Ectodermal cell (in vitro differentiated cells): ENCODE measurements around the gene HAAO.

ENCODE experiments used
- H3K27ac ChIP-seq: 2 replicates; pipeline ENCODE4 v1.7.0; 2013; ENCODE audit warnings: mild to moderate bottlenecking, low read depth, low read length; ENCODE audit not compliant: insufficient read depth, poor library complexity, severe bottlenecking
- H3K27me3 ChIP-seq: 2 replicates; pipeline ENCODE4 v1.7.0; 2013; ENCODE audit warnings: mild to moderate bottlenecking, low read length; ENCODE audit not compliant: insufficient read depth, control insufficient read depth, poor library complexity, severe bottlenecking
- H3K36me3 ChIP-seq: one replicate; pipeline ENCODE4 v1.7.0; 2013; ENCODE audit warnings: low read length; ENCODE audit not compliant: control insufficient read depth, insufficient read depth
- H3K4me1 ChIP-seq: one replicate; pipeline ENCODE4 v1.7.0; 2013; ENCODE audit warnings: low read length; ENCODE audit not compliant: control insufficient read depth, insufficient read depth
- H3K4me3 ChIP-seq: 2 replicates; pipeline ENCODE4 v1.7.0; 2013; ENCODE audit warnings: low read depth, low read length, control low read depth; ENCODE audit not compliant: insufficient read depth
- H3K9me3 ChIP-seq: 2 replicates; pipeline ENCODE4 v1.7.0; 2013; ENCODE audit warnings: mild to moderate bottlenecking, low read length, moderate library complexity; ENCODE audit not compliant: control insufficient read depth
- WGBS, 2 experiments: methylation state at CpG; one replicate each; pipeline ENCODE4 v1.1.7; 2013; ENCODE audit warnings: missing lambda C conversion rate in 2 of 2; 5-methylcytosine and 5-hydroxymethylcytosine counted together

Gene HAAO

DNA sequence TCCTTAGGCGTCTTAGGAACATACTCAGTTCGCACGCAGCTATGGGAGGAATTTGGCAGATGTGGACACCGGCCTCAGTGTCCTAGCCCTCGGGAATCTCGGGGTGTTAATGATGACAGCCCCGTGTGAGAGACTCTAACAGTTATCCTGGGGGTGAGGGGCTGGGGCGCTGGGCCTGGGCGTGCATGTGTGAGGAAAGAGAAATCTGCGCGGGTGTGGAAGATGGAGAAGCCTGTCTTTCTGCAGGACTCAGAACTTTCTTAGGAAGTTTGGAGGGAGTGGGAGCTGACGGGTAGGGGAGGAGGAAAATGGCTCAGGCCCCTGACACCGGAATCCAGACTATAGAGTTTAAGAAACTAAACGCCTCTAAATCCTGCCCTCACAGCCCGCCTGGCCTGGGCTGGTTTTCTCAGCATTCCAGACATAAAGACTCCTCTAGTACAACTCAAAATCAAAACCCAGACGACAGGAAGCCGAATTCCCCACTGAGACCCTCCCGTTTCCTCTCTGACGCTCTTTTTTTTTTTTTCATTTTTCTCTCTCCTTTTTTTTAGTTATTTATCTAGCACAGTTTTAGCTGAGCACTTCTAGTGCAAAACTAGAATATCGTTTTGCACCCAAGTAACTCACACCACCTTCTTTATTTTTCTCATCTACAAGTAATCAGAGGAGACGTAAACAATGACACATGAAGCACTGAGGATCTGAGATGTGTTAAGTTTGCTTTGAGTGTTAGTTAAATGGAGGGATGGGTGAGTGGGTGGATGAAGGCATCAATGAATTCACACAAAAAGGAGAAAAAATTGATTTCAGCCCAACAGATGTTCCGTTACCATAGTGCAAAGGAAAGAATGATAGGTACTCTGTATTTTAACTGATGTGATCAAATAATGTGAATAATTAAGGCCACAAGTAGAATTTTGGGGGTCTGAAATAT, 1.2 kb upstream of the HAAO start:
- peak overlapping the region; percentile 41 for H3K27ac ChIP-seq
- no peaks in the 10 kb centered on the region for H3K4me1 ChIP-seq
- 25 to 26% methylated on average over 22 of the region's 22 CpGs for WGBS, 2 experiments
- H3K4me3 ChIP-seq: peak overlapping the region; percentile 52
- no peaks in the 10 kb centered on the region for H3K9me3 ChIP-seq
- H3K27me3 ChIP-seq: peaks cover 35% of the 10 kb centered on the region
- H3K36me3 ChIP-seq: no peaks in the 10 kb centered on the region

DNA sequence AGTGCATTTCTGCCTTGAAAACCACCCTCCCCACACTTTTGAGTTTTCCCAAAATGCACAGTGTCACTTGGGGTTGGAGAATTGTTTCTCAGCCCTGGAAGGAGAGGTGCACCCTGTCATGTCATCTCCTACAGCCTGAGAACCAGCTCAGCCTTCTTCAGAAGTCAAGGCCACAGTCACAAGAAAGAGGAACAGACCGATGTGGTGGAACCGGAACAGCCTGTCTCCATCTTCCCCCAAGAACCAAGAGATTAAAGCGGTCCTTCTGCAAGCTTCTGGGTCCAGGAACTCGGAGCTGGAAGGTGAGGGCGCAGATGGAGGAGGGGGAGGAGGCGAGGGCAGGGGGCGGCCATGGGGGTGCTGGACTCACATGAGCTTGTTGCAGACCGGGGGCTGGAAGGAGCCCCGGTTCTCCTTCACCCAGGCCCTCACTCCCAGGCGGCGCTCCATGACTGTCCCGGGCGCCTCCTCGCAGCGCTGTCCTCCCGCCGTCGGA, 248 bp downstream of the HAAO start:
- peaks cover 35% of the 10 kb centered on the region for H3K27me3 ChIP-seq
- H3K4me3 ChIP-seq: peak overlapping the region; percentile 52
- H3K27ac ChIP-seq: no peak overlapping the region
- 16% methylated on average over 18 of the region's 18 CpGs for WGBS, 2 experiments
- no peaks in the 10 kb centered on the region for H3K36me3 ChIP-seq
- H3K9me3 ChIP-seq: no peaks in the 10 kb centered on the region
- no peaks in the 10 kb centered on the region for H3K4me1 ChIP-seq

DNA sequence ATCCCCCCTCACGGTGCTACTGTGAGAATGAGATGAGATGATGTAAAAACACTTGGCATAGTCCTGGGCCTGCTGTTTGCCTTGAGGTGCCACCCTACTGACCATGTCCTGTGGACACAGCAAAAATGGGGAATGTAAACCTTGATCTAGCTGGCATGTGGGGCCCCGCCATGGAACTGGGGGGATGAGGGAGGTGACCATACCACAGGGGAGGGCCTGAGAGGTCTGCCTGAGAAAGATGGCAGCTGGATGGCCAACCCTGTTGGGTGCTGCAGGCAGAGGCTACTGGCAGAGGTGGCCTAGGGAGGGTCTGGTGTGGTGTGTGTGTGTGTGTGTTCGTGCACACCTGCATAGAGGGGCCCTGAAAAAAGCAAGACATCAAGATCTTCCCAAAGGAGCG, 777 bp downstream of the HAAO start:
- WGBS, 2 experiments: 71 to 77% methylated on average over 4 of the region's 4 CpGs
- Histone ChIP-seq H3K27me3 (peaks cover 35% of the 10 kb centered on the region), H3K36me3 (no peaks in the 10 kb centered on the region), H3K9me3 (no peaks in the 10 kb centered on the region), H3K4me3 (no peak overlapping the region), H3K27ac (no peak overlapping the region), H3K4me1 (no peaks in the 10 kb centered on the region)

DNA sequence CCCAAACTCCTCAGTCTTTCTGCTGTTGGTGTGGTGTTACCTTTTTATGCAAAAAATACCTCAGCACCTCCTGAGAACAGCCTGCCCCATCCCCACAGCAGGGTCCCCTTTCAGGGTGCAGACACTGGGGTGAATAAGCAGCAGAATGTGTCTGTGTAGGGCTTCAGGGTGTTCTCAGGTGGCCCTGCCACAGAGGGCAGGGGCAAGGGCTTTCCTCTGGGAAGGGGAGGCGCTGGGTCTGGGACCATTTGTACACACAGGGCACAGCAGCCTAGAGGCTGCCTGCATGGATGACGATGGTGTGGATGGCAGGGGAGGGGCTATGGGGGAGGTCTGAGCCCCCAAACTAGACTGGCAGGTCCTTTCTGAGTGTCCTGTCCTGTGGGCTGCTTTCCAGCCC, 2.6 kb downstream of the HAAO start:
- Histone ChIP-seq H3K9me3 (no peaks in the 10 kb centered on the region), H3K4me3 (no peak overlapping the region), H3K27ac (no peak overlapping the region), H3K36me3 (no peaks in the 10 kb centered on the region), H3K4me1 (peaks cover 8% of the 10 kb centered on the region), H3K27me3 (peaks cover 35% of the 10 kb centered on the region)
- WGBS, 2 experiments: 79 to 94% methylated on average over 2 of the region's 2 CpGs

DNA sequence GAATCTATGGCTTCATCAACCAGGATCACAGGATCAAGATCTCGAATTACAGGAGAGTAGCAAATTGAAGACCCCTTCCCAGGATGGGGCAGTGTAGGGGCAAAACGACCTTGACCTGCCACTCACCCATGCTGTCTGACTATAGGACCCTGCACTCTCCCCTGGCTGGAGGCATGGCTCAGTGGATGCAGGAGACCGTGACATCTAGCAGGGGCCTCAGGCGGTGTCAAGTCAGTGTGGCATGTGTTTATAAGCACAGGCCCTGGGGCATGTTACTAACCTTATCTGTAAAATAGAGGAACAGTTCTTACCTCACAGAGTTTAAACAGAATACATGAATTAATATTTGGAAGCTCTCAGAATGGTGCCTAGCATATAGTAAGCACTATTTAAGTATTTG, 3.5 kb downstream of the HAAO start:
- Histone ChIP-seq H3K4me1 (peaks cover 8% of the 10 kb centered on the region), H3K27ac (no peak overlapping the region), H3K4me3 (no peak overlapping the region), H3K27me3 (peaks cover 32% of the 10 kb centered on the region), H3K36me3 (no peaks in the 10 kb centered on the region), H3K9me3 (no peaks in the 10 kb centered on the region)
- WGBS, 2 experiments: 69 to 71% methylated on average over 4 of the region's 4 CpGs

DNA sequence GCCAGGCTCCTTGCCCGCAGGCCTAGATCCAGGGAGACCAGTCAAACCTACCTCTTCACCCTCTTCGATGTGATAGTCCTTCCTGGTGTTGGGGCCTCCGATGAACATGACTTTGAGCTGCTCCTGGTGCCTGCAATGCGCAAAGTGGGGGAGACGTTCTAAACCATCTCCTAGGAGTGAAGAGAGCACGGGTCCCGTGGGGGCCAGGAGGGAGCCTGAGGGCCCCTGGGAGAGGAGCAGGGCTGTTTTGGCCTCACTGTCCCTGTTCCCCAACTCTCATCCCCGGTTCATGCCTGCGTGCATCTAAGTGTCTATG, 3.9 kb downstream of the HAAO start:
- H3K27me3 ChIP-seq: peaks cover 28% of the 10 kb centered on the region
- no peak overlapping the region for H3K27ac ChIP-seq
- peaks cover 8% of the 10 kb centered on the region for H3K4me1 ChIP-seq
- no peaks in the 10 kb centered on the region for H3K9me3 ChIP-seq
- no peaks in the 10 kb centered on the region for H3K36me3 ChIP-seq
- WGBS, 2 experiments: 59 to 64% methylated on average over 9 of the region's 9 CpGs
- H3K4me3 ChIP-seq: no peak overlapping the region

DNA sequence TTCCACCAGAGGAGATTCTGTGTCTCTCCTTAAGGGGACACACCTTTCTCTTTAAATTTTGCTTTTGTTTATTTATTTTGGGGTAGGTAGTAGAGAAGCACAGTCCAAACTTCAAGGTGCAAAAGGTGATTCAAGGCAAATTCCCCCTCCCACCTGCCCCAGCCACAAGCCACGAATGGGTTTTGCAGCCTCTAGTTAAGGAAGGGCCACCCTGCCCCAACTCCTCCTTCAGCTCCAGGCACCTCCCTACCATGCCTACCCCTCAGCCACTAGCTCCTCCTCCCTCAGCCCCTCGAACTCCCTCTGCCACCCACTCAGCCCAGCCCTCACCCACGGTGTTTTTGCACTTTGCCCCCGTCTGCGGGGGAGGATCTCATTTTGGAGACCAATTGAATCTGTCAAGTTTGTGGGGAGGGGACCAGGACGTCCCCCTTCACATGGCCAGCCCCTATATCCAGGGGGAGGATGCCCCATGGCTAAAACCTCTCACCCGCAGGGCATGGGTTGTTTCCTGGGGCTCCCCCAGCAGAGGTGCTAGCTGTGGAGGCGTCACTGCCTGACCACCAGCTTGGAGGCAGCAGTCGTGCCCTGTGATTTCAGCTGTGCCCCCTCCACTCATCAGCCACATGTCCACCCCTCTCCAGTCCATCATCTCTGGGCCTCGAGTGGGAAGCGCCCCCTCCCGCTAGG, 4.5 kb downstream of the HAAO start:
- peaks cover 23% of the 10 kb centered on the region for H3K27me3 ChIP-seq
- H3K9me3 ChIP-seq: no peaks in the 10 kb centered on the region
- no peaks in the 10 kb centered on the region for H3K36me3 ChIP-seq
- no peak overlapping the region for H3K27ac ChIP-seq
- peaks cover 8% of the 10 kb centered on the region for H3K4me1 ChIP-seq
- WGBS, 2 experiments: 80 to 82% methylated on average over 11 to 12 of the region's 12 CpGs
- no peak overlapping the region for H3K4me3 ChIP-seq

DNA sequence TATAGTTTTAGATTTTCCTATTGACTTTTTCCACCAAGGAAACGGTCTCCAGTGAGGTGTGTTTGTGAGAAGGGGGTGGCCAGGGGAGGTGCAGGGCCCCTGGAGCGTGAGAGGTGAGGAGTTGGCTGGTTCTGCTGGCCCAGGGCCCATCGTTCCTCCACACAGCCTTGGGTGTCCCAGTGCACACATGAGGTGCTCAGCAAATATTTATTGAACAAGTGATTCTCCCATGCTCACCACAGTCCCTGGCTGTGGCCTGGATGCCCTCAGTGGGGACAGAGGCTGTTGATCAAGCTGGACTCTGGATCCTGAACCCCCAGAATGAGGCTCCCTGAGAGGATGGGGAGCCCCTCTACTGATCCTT, 5.0 kb downstream of the HAAO start:
- Histone ChIP-seq H3K36me3 (no peaks in the 10 kb centered on the region), H3K4me1 (peaks cover 8% of the 10 kb centered on the region), H3K27me3 (peaks cover 18% of the 10 kb centered on the region), H3K27ac (no peak overlapping the region), H3K9me3 (no peaks in the 10 kb centered on the region), H3K4me3 (no peak overlapping the region)
- WGBS, 2 experiments: 95% methylated on average over 3 of the region's 3 CpGs

DNA sequence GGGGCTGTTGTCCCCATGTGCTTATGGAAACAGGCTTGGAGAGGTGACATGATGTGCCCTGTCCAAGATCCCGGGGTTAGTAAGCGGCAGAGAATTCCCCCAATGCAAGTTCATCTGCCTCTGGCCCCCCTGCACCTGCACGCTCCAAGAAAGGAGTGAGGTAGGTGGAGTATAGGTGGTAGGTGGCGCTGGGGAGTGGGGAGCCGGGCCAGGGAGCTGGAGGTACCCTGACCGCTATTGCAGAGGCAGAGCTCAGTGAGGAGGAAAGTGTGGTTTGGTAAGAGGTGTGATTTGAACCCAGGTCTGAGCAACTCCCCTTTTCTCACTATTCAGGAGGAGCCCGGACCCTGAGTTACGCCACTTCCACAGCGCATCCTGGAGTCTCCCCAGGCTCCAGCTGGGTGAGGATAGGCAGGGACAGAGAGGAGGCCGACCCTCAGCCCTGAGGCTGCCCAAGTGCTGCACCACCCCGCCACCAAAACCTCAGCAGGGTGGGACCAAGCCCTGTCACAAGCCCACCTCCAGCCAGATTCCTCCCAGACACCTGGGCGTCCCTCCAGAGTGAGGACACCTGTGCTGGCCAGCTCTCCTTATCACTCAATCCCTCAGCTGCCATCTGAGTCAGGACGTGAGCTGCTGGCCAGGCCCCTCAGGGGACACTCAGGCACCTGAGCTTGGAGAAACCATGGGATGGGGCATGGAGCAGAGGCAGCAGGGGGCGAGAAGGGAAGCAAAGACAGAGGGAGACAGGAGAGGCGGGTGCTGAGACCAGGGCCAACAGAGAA, 5.6 kb downstream of the HAAO start:
- Histone ChIP-seq H3K4me3 (no peak overlapping the region), H3K27me3 (peaks cover 11% of the 10 kb centered on the region), H3K9me3 (no peaks in the 10 kb centered on the region), H3K36me3 (no peaks in the 10 kb centered on the region), H3K27ac (no peak overlapping the region), H3K4me1 (peaks cover 8% of the 10 kb centered on the region)
- WGBS, 2 experiments: 85 to 88% methylated on average over 15 of the region's 15 CpGs
